ENCODE measurements around the gene TUBB8B. TPM values are rescaled to one million over a fixed set of nuclear protein-coding genes. Genes with fewer than 3 reads are reported as not detected.
"Not testable (repeated sequence)": the region's sequence is repeated elsewhere in the genome, so short reads cannot be mapped to it uniquely, and the experiment has no call there.

TUBB8B gene
- total and polyA plus RNA-seq, 4 donors, result not detected

DNA sequence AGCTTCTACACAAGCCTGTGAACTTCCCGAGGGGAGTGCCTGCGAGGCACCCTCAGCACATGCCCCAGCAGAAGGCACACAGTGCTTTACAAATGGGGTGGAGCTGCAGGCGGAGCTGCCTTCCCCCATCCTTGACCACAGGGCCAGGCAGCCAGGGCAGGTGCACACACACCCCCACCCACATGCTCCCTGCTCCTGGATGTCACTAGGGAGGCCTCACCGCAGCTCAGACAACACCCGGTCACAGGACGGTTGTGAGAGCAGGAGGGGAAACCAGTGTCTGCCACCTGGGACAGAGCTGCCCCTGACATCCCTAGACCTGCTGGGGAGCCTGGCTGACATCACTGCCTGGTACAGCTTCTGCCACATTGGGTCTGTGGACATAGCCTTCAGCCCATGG lies 39.7 kb upstream of the TUBB8B start:
- not testable (repeated sequence) for H3K9me3 ChIP-seq (ENCODE audit: control insufficient read depth in 4 of 4, low read length in 3 of 4); H3K27me3 ChIP-seq (ENCODE audit: control insufficient read depth in 4 of 4, insufficient read depth in 4 of 4, low read length in 3 of 4); H3K4me3 ChIP-seq (ENCODE audit: low read depth in 1 of 3, low read length in 3 of 3); DNase-seq (ENCODE audit: low spot score); H3K36me3 ChIP-seq (ENCODE audit: control insufficient read depth in 4 of 4, insufficient read depth in 3 of 4, low read depth in 1 of 4, low read length in 3 of 4); H3K9ac ChIP-seq (ENCODE audit: low read depth in 1 of 2, low read length in 2 of 2); H3K4me1 ChIP-seq (ENCODE audit: control insufficient read depth in 4 of 4, insufficient read depth in 4 of 4, low read length in 3 of 4); H3K27ac ChIP-seq (ENCODE audit: low read depth in 1 of 2, low read length in 2 of 2)
- WGBS, result 81% methylated on average over 6 of the region's 6 CpGs

DNA sequence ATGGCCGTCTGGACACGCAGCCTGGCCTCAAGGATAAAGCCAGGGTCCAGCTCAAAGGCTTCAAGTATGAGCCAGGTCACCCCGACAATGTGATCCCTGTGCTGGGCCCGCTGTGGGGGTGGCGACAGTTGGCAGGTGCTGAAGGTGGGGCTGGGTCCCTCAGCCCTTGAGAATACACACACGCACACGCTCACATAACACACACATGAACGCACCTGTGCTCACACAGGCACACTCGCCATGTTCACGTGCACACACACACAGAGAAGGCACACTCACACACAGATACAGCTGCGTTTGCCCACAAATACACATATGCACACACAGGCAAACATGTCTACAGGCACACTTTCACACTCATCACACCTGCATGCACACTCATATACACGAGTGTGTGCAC lies 35.4 kb upstream of the TUBB8B start:
- not testable (repeated sequence) for H3K27ac ChIP-seq (ENCODE audit: low read depth in 1 of 2, low read length in 2 of 2); H3K9me3 ChIP-seq (ENCODE audit: control insufficient read depth in 4 of 4, low read length in 3 of 4); DNase-seq (ENCODE audit: low spot score); H3K4me1 ChIP-seq (ENCODE audit: control insufficient read depth in 4 of 4, insufficient read depth in 4 of 4, low read length in 3 of 4); H3K4me3 ChIP-seq (ENCODE audit: low read depth in 1 of 3, low read length in 3 of 3); H3K9ac ChIP-seq (ENCODE audit: low read depth in 1 of 2, low read length in 2 of 2); H3K36me3 ChIP-seq (ENCODE audit: control insufficient read depth in 4 of 4, insufficient read depth in 3 of 4, low read depth in 1 of 4, low read length in 3 of 4); H3K27me3 ChIP-seq (ENCODE audit: control insufficient read depth in 4 of 4, insufficient read depth in 4 of 4, low read length in 3 of 4)
- WGBS, result 87% methylated on average over 12 of the region's 12 CpGs

- not testable (repeated sequence) for H3K4me1 ChIP-seq (ENCODE audit: control insufficient read depth in 4 of 4, insufficient read depth in 4 of 4, low read length in 3 of 4); H3K9me3 ChIP-seq (ENCODE audit: control insufficient read depth in 4 of 4, low read length in 3 of 4); DNase-seq (ENCODE audit: low spot score); H3K9ac ChIP-seq (ENCODE audit: low read depth in 1 of 2, low read length in 2 of 2); H3K4me3 ChIP-seq (ENCODE audit: low read depth in 1 of 3, low read length in 3 of 3); H3K27me3 ChIP-seq (ENCODE audit: control insufficient read depth in 4 of 4, insufficient read depth in 4 of 4, low read length in 3 of 4); H3K27ac ChIP-seq (ENCODE audit: low read depth in 1 of 2, low read length in 2 of 2); H3K36me3 ChIP-seq (ENCODE audit: control insufficient read depth in 4 of 4, insufficient read depth in 3 of 4, low read depth in 1 of 4, low read length in 3 of 4)
- 81% methylated on average over 11 of the region's 11 CpGs for WGBS
Observed at GRCh38 chr18:82626-83209, 33.3 kb upstream of the TUBB8B start.

DNA sequence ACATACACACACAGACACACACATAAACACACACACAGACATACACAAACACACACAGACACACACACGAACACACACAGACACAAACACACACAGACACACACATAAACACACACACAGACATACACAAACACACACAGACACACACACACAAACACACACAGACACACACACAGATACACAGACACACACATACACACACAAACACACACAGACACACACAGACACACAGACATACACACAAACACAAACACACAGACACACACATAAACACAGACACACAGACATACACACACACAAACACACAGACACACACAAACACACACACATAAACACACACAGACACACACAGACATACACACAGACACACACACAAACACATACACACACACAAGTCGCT lies 31.5 kb upstream of the TUBB8B start:
- H3K36me3 ChIP-seq (ENCODE audit: control insufficient read depth in 4 of 4, insufficient read depth in 3 of 4, low read depth in 1 of 4, low read length in 3 of 4); H3K9ac ChIP-seq (ENCODE audit: low read depth in 1 of 2, low read length in 2 of 2); H3K27ac ChIP-seq (ENCODE audit: low read depth in 1 of 2, low read length in 2 of 2); H3K9me3 ChIP-seq (ENCODE audit: control insufficient read depth in 4 of 4, low read length in 3 of 4); H3K4me1 ChIP-seq (ENCODE audit: control insufficient read depth in 4 of 4, insufficient read depth in 4 of 4, low read length in 3 of 4); H3K4me3 ChIP-seq (ENCODE audit: low read depth in 1 of 3, low read length in 3 of 3); H3K27me3 ChIP-seq (ENCODE audit: control insufficient read depth in 4 of 4, insufficient read depth in 4 of 4, low read length in 3 of 4); DNase-seq (ENCODE audit: low spot score): not testable (repeated sequence)
- 58% methylated on average over 2 of the region's 2 CpGs for WGBS

- not testable (repeated sequence) for H3K4me3 ChIP-seq (ENCODE audit: low read depth in 1 of 3, low read length in 3 of 3); H3K27me3 ChIP-seq (ENCODE audit: control insufficient read depth in 4 of 4, insufficient read depth in 4 of 4, low read length in 3 of 4); H3K4me1 ChIP-seq (ENCODE audit: control insufficient read depth in 4 of 4, insufficient read depth in 4 of 4, low read length in 3 of 4); H3K27ac ChIP-seq (ENCODE audit: low read depth in 1 of 2, low read length in 2 of 2); H3K36me3 ChIP-seq (ENCODE audit: control insufficient read depth in 4 of 4, insufficient read depth in 3 of 4, low read depth in 1 of 4, low read length in 3 of 4); DNase-seq (ENCODE audit: low spot score); H3K9me3 ChIP-seq (ENCODE audit: control insufficient read depth in 4 of 4, low read length in 3 of 4); H3K9ac ChIP-seq (ENCODE audit: low read depth in 1 of 2, low read length in 2 of 2)
- WGBS, result 74% methylated on average over 5 of the region's 6 CpGs
Observed at GRCh38 chr18:80202-80601, 30.8 kb upstream of the TUBB8B start.

- not testable (repeated sequence) for DNase-seq (ENCODE audit: low spot score); H3K9me3 ChIP-seq (ENCODE audit: control insufficient read depth in 4 of 4, low read length in 3 of 4); H3K27ac ChIP-seq (ENCODE audit: low read depth in 1 of 2, low read length in 2 of 2); H3K27me3 ChIP-seq (ENCODE audit: control insufficient read depth in 4 of 4, insufficient read depth in 4 of 4, low read length in 3 of 4); H3K36me3 ChIP-seq (ENCODE audit: control insufficient read depth in 4 of 4, insufficient read depth in 3 of 4, low read depth in 1 of 4, low read length in 3 of 4); H3K4me3 ChIP-seq (ENCODE audit: low read depth in 1 of 3, low read length in 3 of 3); H3K4me1 ChIP-seq (ENCODE audit: control insufficient read depth in 4 of 4, insufficient read depth in 4 of 4, low read length in 3 of 4); H3K9ac ChIP-seq (ENCODE audit: low read depth in 1 of 2, low read length in 2 of 2)
- 66% methylated on average over 57 of the region's 57 CpGs for WGBS
Observed at GRCh38 chr18:75525-76160, 26.2 kb upstream of the TUBB8B start.

DNA sequence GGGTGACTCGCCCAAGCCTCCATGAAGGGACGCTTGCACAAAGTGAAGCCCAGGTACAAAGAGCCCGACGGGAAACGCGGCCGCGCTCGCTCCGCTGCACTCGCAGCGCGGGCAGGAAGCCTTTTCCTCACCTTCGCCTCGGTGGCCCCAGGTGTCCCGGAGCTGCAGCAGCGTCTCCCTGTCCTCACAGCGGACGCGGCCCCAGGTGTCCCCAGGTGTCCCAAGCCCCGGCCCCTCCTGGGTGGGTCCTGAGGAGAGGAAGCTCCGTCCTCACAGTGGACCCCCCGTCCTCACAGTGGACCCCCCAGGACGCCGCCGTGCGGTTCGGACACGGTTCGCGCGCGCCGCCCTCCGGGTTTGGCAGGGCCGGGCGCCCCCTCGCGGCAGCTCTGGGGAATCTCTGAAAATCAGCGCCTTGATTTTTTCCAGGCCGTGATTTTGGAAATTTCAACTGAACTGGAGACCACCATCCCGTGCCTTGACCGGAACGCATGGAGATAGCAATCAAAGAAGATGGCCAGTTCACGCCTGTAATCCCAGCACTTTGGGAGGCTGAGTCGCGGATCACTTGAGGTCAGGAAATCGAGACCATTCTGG lies 23.9 kb upstream of the TUBB8B start:
- not testable (repeated sequence) for H3K9me3 ChIP-seq (ENCODE audit: control insufficient read depth in 4 of 4, low read length in 3 of 4); H3K36me3 ChIP-seq (ENCODE audit: control insufficient read depth in 4 of 4, insufficient read depth in 3 of 4, low read depth in 1 of 4, low read length in 3 of 4); H3K27ac ChIP-seq (ENCODE audit: low read depth in 1 of 2, low read length in 2 of 2); H3K4me1 ChIP-seq (ENCODE audit: control insufficient read depth in 4 of 4, insufficient read depth in 4 of 4, low read length in 3 of 4); H3K27me3 ChIP-seq (ENCODE audit: control insufficient read depth in 4 of 4, insufficient read depth in 4 of 4, low read length in 3 of 4); H3K9ac ChIP-seq (ENCODE audit: low read depth in 1 of 2, low read length in 2 of 2); DNase-seq (ENCODE audit: low spot score); H3K4me3 ChIP-seq (ENCODE audit: low read depth in 1 of 3, low read length in 3 of 3)
- 37% methylated on average over 48 of the region's 48 CpGs for WGBS

DNA sequence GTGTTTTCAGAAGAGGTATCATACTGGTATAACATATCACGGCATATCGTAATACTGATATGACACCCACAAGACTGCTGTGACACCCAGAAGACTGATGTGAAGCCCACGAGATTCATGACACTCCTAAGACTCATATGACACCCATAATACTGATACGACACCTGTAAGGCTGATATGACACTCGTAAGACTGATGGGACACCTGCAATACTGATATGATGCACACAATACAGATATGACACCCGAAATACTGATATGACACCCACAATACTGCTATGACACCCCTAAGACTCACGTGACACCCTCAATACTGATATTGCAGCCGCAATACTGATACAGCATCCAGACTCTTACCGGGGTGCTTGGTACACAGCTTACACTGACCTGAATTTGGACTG lies 18.3 kb upstream of the TUBB8B start:
- not testable (repeated sequence) for H3K27me3 ChIP-seq (ENCODE audit: control insufficient read depth in 4 of 4, insufficient read depth in 4 of 4, low read length in 3 of 4); H3K36me3 ChIP-seq (ENCODE audit: control insufficient read depth in 4 of 4, insufficient read depth in 3 of 4, low read depth in 1 of 4, low read length in 3 of 4); H3K4me1 ChIP-seq (ENCODE audit: control insufficient read depth in 4 of 4, insufficient read depth in 4 of 4, low read length in 3 of 4); H3K9ac ChIP-seq (ENCODE audit: low read depth in 1 of 2, low read length in 2 of 2); H3K9me3 ChIP-seq (ENCODE audit: control insufficient read depth in 4 of 4, low read length in 3 of 4); DNase-seq (ENCODE audit: low spot score); H3K4me3 ChIP-seq (ENCODE audit: low read depth in 1 of 3, low read length in 3 of 3); H3K27ac ChIP-seq (ENCODE audit: low read depth in 1 of 2, low read length in 2 of 2)
- 58% methylated on average over 9 of the region's 9 CpGs for WGBS

All from liver (tissue), 9 donors.